Coronary artery (tissue), 2 donors: ENCODE data around the gene EBI3.
A peak's percentile ranks its signal among the peaks of the same experiment; 100 is the strongest.

Experiments
- DNase-seq: peaks from one replicate; pipeline ENCODE4 v3.0.0-alpha.2; 2017; ENCODE audit warnings: low spot score
- H3K27ac ChIP-seq, 2 donors: fragments of 200-600 bp; sonication (generic); one replicate each; pipeline ENCODE4 v1.5.1; 2016 to 2019
- H3K4me3 ChIP-seq: fragments of 200-600 bp; sonication (generic); 2 replicates; pipeline ENCODE4 v1.5.1; 2016; ENCODE audit warnings: mild to moderate bottlenecking, moderate library complexity
- TF ChIP-seq, protein P1 (sequence below): fragments of 200-600 bp; sonication (generic); IDR thresholded peaks from one replicate; pipeline ENCODE4 v1.5.1; 2019; ENCODE audit warnings: antibody characterized with exemption

The EBI3 gene

DNA sequence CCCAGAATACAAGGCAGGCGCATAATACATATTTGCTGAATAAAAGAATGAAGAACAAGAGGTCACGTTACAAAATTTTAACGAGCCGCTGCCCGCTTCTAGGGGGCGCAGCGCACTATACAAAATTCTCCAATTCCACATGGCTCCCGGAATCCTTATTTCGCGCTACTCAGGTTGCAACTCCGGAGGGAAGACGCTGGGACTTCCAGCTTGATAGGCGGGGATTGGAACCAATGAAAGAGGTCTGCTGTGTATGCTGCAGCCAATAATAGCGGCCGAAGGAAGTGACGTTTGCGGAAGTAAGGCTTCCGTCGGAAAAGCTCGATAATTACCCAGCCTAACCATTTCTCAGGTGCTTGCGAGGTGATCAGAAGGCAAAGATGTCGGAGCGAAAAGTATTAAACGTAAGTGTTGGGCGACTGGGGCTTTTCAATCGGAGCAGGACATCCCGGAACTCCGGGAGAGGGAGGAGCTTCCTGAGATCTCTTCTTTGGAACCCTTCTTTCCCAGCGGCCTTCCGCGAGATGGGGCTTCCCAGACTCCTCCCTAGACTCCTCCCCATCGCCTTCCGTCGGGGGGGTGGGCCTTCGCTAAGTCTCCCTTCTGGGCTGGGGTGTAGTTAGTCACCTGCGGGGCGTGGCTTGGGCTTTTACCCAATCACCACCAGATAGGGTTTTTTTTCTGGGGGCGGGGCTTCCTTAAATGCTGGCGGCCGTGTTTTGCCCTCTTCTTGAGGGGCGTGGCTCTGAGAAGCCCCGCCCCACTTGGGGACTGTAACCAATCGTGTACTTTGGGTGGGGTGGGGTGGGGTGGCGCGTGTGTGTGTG is 17.7 kb downstream of the EBI3 start, which contains the start of gene YJU2:
Gene YJU2, plus strand, starts transcription at position 314 of the 827 bp plus-strand sequence. Its CDS starts 67 bp downstream, at position 381.
- DNase-seq: peak; percentile 98
- TF ChIP-seq, protein P1, sequence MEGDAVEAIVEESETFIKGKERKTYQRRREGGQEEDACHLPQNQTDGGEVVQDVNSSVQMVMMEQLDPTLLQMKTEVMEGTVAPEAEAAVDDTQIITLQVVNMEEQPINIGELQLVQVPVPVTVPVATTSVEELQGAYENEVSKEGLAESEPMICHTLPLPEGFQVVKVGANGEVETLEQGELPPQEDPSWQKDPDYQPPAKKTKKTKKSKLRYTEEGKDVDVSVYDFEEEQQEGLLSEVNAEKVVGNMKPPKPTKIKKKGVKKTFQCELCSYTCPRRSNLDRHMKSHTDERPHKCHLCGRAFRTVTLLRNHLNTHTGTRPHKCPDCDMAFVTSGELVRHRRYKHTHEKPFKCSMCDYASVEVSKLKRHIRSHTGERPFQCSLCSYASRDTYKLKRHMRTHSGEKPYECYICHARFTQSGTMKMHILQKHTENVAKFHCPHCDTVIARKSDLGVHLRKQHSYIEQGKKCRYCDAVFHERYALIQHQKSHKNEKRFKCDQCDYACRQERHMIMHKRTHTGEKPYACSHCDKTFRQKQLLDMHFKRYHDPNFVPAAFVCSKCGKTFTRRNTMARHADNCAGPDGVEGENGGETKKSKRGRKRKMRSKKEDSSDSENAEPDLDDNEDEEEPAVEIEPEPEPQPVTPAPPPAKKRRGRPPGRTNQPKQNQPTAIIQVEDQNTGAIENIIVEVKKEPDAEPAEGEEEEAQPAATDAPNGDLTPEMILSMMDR: peak; percentile 21
- H3K27ac ChIP-seq: peak within 1 kb of the TSS; percentile 81 to 95
- H3K4me3 ChIP-seq: peak within 1 kb of the TSS; percentile 81

DNA sequence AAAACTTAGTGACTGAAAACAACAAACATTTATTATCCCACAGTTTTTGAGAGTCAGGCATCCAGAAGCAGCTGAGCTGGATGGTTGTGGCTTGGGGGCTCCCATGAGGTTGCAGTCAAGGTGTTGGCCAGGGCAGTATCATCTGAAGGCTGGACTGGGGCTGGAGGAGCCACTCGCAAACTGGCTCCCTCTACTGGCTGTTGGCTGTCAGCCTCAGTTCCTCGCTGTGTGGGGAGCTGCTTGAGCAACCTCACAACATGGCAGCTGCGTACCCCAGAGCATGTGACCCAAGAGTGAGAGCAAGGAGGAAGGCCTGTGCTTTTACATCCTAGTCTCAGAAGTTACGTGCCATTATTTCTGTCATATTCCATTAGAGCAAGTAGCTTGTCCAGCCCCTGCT is 27.2 kb downstream of the EBI3 start:
- Histone ChIP-seq H3K27ac (no peak overlapping the region), H3K4me3 (no peak overlapping the region)
- TF ChIP-seq, protein P1: no peak
- no peak for DNase-seq

DNA sequence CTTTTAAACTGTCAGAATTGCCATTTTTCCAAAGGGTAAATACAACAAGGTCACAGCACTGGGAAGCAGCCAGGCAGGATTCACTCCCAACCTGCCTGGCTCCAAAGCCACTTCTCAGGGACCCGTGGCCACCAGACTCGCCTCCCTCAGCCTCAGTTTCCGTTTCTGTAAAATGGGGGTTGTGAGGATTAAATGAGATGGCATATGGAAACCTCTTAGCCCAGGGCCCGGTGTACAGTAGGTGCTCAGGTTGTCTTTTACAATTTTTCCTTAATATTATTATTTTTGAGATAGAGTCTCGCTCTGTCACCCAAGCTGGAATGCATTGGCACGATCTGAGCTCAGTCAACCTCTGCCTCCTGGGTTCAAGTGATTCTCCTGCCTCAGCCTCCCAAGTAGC is 27.7 kb downstream of the EBI3 start:
- TF ChIP-seq, protein P1: no peak
- DNase-seq: no peak
- Histone ChIP-seq H3K4me3 (no peak overlapping the region), H3K27ac (no peak overlapping the region)

DNA sequence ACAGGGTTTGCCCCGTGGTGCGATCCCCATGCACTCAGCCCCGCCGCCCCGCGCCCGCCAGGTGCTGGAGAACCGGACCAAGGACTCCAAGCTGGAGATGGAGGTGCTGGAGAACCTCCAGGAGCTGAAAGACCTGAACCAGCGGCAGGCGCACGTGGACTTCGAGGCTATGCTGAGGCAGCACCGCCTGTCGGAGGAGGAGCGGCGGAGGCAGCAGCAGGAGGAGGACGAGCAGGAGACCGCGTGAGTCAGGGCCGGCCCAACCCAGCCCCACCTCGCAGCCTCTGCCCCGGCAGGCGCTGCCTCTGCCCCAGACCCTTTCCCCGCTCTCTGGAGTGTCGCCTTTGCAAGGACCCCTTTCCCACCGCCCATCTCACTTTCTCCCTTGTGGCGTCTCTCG is 28.9 kb downstream of the EBI3 start:
- TF ChIP-seq, protein P1: no peak
- DNase-seq: no peak
- no peak overlapping the region for H3K27ac ChIP-seq
- no peak overlapping the region for H3K4me3 ChIP-seq

DNA sequence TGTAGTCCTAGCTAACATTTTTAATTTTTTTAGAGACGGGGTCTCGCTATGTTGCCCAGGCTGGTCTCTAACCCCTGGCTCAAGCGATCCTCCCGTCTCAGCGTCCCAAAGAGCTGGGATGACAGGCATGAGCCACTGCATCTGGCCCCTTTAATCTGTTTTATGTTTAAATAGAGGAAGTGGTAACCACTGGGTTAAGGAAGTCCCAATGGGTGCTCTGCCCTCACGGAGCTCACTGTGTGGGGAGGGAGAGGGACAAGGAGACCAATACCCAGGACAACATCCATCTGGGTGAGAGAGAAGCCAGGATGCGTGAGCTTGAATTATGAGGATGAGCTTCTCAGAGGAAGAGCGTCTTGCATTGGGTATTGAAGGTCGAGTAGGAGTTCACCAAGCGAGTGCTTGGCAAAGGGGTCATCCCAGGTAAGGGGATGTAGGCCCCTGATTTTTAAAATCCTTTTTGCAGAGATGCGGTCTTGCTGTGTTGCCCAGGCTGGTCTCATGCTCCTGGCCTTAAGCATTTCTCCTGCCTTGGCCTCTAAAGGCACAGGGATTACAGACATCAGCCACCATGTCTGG is 31.4 kb downstream of the EBI3 start:
- no peak for DNase-seq
- Histone ChIP-seq H3K27ac (no peak overlapping the region), H3K4me3 (no peak overlapping the region)
- TF ChIP-seq, protein P1: no peak

DNA sequence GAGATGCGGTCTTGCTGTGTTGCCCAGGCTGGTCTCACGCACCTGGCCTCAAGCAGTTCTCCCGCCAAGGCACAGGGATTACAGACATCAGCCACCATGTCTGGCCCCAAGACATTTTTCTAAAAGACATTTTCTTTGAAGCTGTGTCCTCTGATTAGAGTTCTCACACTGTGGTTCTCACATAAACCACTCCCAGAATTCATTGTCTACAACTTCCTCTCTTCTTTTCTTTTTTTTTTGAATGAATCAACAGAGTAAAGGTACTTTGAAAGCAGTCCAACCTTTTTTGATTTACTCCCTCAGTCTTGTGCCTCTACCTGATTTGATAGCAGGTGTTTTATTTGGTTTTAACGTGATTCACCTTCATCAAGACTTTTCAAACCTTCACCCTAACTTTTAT is 35.5 kb downstream of the EBI3 start:
- no peak for DNase-seq
- H3K27ac ChIP-seq: no peak overlapping the region
- no peak overlapping the region for H3K4me3 ChIP-seq
- TF ChIP-seq, protein P1: no peak
